Pulmonary artery endothelial cell (primary cell): ENCODE data around the gene TNS1. TPM values are rescaled to one million over a fixed set of nuclear protein-coding genes. Genes with fewer than 3 reads are reported as not detected.

Source experiments
- total RNA-seq: library from RNA; depleted of rRNA; stranded (reverse); fragments of >200 nt; gene quantifications from 2 replicates; pipeline ENCODE4 v1.2.3, GENCODE V29; 2014

Gene TNS1
- total RNA-seq, 1 donor from 2014 or later, result 26.2 TPM

Other genes with a start within 250 kb of the TNS1 start
- not detected in 2 replicates for gene RUFY4, start 66.3 kb upstream of the TNS1 start, total RNA-seq
- gene CXCR2, start 123.0 kb upstream of the TNS1 start, total RNA-seq, result not detected in 2 replicates
- gene CXCR1, start 164.0 kb upstream of the TNS1 start, total RNA-seq, result not detected in 2 replicates
- 402 and 446 TPM in 2 replicates for gene ARPC2, start 214.2 kb upstream of the TNS1 start, total RNA-seq